Lower leg skin (tissue), 4 donors: Measurements from ENCODE around the gene C1D. TPM values are rescaled to one million over a fixed set of nuclear protein-coding genes. Genes with fewer than 3 reads are reported as not detected.

Experiments
- DNase-seq, 2 donors: peaks; one replicate each; pipeline ENCODE4 v3.0.0-alpha.2; 2019; ENCODE audit warnings: low spot score in 2 of 2
- H3K4me3 ChIP-seq: fragments of 200-600 bp; sonication (generic); 2 replicates; pipeline ENCODE4 v1.5.1; 2017; ENCODE audit warnings: mild to moderate bottlenecking, low read depth; ENCODE audit not compliant: poor library complexity, severe bottlenecking
- CTCF ChIP-seq, 3 donors: fragments of 450-650 bp; IDR thresholded peaks; one replicate each; pipeline ENCODE4 v1.5.1; 2016; ENCODE audit warnings: antibody characterized with exemption in 3 of 3, mild to moderate bottlenecking in 3 of 3, moderate library complexity in 2 of 3
- POLR2A ChIP-seq, 2 donors: fragments of 450-650 bp; IDR thresholded peaks; one replicate each; pipeline ENCODE4 v1.6.1; 2016 to 2017; ENCODE audit warnings: antibody characterized with exemption in 2 of 2, mild to moderate bottlenecking in 1 of 2, moderate library complexity in 1 of 2
- WGBS, 2 donors: methylation state at CpG; one replicate each; pipeline ENCODE4 v1.1.5; 2018; 5-methylcytosine and 5-hydroxymethylcytosine counted together
- intact Hi-C: fragments of 100-400 bp; cut with DNase I; formaldehyde crosslinking; loops from one replicate; pipeline ENCODE4 v1.15.0; 2023; ENCODE audit warnings: low total_unique reads
- total RNA-seq, 4 donors: library from RNA; depleted of rRNA; stranded (reverse); fragments of >200 nt; gene quantifications; one replicate each; pipeline ENCODE4 v1.1.0, GENCODE V29; 2016

C1D gene
- total RNA-seq, 4 donors from 2014 or later: 8.0 to 30.3 (median 14.7) TPM

- no peak for DNase-seq
- no peak for TF ChIP-seq POLR2A (IDR thresholded peaks at IDR 0.05)
- TF ChIP-seq CTCF (IDR thresholded peaks at IDR 0.05): no peak
- H3K4me3 ChIP-seq: no peak overlapping the region
- intact Hi-C loops: loop anchor here (10.0 kb wide), 1 partner anchor 1608 kb away; no protein-coding TSS in a partner anchor
- WGBS, 2 donors: 77 to 82% methylated on average over 6 of the region's 6 CpGs
These were observed 30.1 kb downstream of the C1D start for GRCh38 chr2:68032702-68033101.

DNA sequence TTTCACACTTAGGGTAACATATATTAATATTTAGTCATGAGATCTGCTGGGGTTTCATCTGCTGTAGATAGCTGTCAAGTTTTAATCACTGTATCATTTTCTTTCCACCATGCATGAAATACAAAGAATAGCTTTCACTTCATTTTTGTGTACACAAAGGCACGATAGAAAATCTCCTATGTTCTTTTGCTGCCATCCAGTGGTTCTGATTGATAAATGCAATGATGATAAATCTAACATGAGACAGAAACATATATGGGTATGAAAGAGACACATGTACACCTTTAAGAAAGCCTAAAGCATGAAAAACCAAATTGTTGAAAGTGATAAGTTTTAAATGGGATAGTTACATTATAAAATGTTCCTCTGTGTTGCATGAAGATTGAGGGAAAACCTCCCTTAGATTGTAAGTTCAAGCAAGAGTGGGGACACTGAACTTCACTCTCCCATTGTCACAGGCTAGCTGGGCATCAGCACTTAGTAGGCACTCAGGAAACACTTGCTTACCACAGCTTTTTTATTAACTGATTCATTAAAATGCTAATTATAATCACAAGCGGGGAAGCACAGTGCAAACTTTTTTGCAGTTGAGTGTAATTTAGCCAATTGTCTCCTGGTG, 31.2 kb downstream of the C1D start:
- TF ChIP-seq POLR2A (IDR thresholded peaks at IDR 0.05) (no peak), CTCF (IDR thresholded peaks at IDR 0.05) (no peak)
- intact Hi-C loops: loop anchor here (10.0 kb wide), 1 partner anchor 1607 kb away; no protein-coding TSS in a partner anchor
- H3K4me3 ChIP-seq: no peak overlapping the region
- DNase-seq: no peak
- 39 to 40% methylated on average over 2 of the region's 2 CpGs for WGBS, 2 donors

DNA sequence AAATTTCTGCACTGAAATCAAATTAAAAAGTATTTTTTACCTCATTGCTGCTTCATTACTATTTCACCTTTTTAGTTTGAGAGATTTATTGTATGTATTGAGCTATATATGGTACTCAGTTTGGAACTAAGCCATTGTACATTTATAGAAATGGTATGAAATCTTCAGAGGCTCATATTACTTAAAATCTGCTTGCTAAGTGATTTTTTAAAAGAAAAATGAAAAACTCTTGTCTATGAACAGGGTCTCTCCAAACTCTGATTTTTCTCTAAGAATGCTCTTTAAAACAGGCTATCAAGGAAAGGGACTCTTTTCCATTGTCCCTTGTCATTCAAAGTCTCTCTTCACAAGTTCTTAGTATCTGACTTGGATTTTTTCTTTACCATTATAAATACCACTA, 31.8 kb downstream of the C1D start:
- DNase-seq: no peak
- intact Hi-C loops: loop anchor here (10.0 kb wide), 1 partner anchor 1606 kb away; no protein-coding TSS in a partner anchor
- H3K4me3 ChIP-seq: no peak overlapping the region
- TF ChIP-seq POLR2A (IDR thresholded peaks at IDR 0.05) (no peak), CTCF (IDR thresholded peaks at IDR 0.05) (no peak)

GRCh38 chr2:68030529-68030928, 32.3 kb downstream of the C1D start:
- intact Hi-C loops: loop anchor here (10.0 kb wide), 1 partner anchor 1606 kb away; no protein-coding TSS in a partner anchor

DNA sequence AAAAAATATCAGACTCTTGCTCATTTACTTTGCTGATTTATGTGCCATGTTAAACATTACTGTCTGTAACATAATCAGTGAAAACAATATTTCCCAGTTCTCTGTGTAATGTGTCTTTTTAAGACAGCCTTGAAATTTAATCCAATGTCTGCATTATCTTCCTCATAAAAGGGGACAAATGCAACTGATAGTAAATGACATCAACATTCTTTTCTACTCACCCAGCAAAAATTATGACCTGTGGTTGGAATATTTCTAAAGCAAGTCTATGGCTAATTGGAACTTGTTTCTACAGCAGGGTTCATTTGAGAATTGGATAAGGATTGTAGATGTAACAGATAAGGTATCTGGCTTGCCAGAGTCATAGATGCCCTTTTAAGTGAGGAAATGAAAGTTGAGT, 34.8 kb downstream of the C1D start:
- intact Hi-C loops: no loop called here
- TF ChIP-seq POLR2A (IDR thresholded peaks at IDR 0.05) (no peak), CTCF (IDR thresholded peaks at IDR 0.05) (no peak)
- DNase-seq: no peak
- H3K4me3 ChIP-seq: no peak overlapping the region

More at GRCh38 chr2:68030529-68030928, 32.3 kb downstream of the C1D start:
- no peak overlapping the region for H3K4me3 ChIP-seq
- WGBS, 2 donors: 94% methylated on average over 5 of the region's 5 CpGs
- no peak for TF ChIP-seq POLR2A (IDR thresholded peaks at IDR 0.05)
- no peak for TF ChIP-seq CTCF (IDR thresholded peaks at IDR 0.05)
- DNase-seq: no peak

DNA sequence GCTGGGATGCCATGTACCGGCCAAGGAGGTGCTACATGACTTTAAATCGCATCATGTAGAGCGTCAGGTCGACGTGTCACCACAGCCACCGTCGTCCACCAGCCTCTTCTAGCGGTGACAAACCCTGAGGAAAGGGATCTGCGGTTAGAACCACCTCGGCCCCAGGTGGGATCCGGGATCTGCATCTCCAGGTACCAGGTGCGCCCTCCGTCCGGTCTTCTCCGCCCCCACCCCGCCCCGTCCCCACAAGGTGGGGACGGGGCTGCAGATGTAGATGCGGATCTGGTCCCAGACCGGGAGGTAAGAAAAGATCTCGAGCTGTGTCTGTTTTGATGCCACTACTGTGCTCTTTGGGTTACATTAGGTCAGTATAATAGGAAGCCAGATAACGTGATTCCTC, 38.4 kb downstream of the C1D start:
- no peak for DNase-seq
- TF ChIP-seq CTCF (IDR thresholded peaks at IDR 0.05): no peak
- no peak for TF ChIP-seq POLR2A (IDR thresholded peaks at IDR 0.05)
- intact Hi-C loops: no loop called here
- no peak overlapping the region for H3K4me3 ChIP-seq
- 94 to 96% methylated on average over 22 of the region's 22 CpGs for WGBS, 2 donors
